Measurements from ENCODE around the gene NOBOX. TPM values are rescaled to one million over a fixed set of nuclear protein-coding genes. Genes with fewer than 3 reads are reported as not detected.

NOBOX gene
- total RNA-seq, 1 experiment from 2014 or later = not detected

DNA sequence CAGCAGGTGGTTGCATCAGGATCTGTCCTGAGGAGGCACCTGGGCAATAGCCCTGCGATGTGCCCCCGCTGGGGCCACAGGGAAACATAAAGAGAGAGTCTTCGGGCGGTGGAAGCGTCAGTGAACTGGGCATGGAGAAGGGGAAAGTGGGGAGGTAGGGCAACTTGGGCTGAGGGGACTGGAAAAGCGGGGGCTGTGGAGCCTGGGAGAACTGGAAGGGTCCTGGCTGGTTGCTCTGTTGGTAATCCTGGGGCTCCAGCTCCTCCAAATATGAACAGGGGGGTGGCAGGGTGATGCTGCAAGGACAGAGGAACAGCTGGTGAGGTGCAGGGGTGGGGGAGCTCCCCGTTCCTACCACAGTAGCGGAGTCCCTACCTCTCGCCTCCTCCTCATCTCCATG is 5.2 kb downstream of the NOBOX start:
- ATAC-seq (no peak), DNase-seq (no peak)
- Histone ChIP-seq H3K36me3 (ENCODE audit: low read depth, low read length) (no peaks in the 10 kb centered on the region), H3K4me3 (ENCODE audit: low read length) (no peak overlapping the region), H3K9me2 (replicated peaks; ENCODE audit: low read length) (no peaks in the 10 kb centered on the region), H3K4me1 (ENCODE audit: insufficient read depth, low read length) (no peaks in the 10 kb centered on the region), H3K4me2 (ENCODE audit: low read length) (no peak overlapping the region), H3K9me3 (ENCODE audit: low read length) (no peaks in the 10 kb centered on the region), H3F3A (ENCODE audit: low read length, unreplicated experiment) (no peaks in the 10 kb centered on the region), H3K27me3 (ENCODE audit: low read length) (peaks cover 3% of the 10 kb centered on the region; the same call in 1 of the 2 replicates), H2AFZ (ENCODE audit: low read length) (no peak overlapping the region), H4K20me1 (ENCODE audit: low read length) (no peaks in the 10 kb centered on the region), H3K27ac (ENCODE audit: low read length) (no peak overlapping the region), H3K9ac (ENCODE audit: low read length) (no peak overlapping the region), H3K79me2 (ENCODE audit: low read length) (no peaks in the 10 kb centered on the region)
- intact Hi-C loops (cut with micrococcal nuclease) = no loop called here
- POLR2A ChIA-PET (ENCODE audit: unreplicated experiment) = no interaction called here
- no peak for TF ChIP-seq EZH2 (IDR thresholded peaks at IDR 0.05; ENCODE audit: low read length, unreplicated experiment)
- TF ChIP-seq, protein P1, sequence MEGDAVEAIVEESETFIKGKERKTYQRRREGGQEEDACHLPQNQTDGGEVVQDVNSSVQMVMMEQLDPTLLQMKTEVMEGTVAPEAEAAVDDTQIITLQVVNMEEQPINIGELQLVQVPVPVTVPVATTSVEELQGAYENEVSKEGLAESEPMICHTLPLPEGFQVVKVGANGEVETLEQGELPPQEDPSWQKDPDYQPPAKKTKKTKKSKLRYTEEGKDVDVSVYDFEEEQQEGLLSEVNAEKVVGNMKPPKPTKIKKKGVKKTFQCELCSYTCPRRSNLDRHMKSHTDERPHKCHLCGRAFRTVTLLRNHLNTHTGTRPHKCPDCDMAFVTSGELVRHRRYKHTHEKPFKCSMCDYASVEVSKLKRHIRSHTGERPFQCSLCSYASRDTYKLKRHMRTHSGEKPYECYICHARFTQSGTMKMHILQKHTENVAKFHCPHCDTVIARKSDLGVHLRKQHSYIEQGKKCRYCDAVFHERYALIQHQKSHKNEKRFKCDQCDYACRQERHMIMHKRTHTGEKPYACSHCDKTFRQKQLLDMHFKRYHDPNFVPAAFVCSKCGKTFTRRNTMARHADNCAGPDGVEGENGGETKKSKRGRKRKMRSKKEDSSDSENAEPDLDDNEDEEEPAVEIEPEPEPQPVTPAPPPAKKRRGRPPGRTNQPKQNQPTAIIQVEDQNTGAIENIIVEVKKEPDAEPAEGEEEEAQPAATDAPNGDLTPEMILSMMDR (conservative IDR thresholded peaks at IDR 0.05; ENCODE audit: low read depth, low read length) = no peak
- no peak for TF ChIP-seq EZH2phosphoT487 (IDR thresholded peaks at IDR 0.05; ENCODE audit: borderline replicate concordance, low read length)
- no TSS peak for BruUV-seq (replicated peaks)
- CTCF ChIA-PET = no interaction called here

DNA sequence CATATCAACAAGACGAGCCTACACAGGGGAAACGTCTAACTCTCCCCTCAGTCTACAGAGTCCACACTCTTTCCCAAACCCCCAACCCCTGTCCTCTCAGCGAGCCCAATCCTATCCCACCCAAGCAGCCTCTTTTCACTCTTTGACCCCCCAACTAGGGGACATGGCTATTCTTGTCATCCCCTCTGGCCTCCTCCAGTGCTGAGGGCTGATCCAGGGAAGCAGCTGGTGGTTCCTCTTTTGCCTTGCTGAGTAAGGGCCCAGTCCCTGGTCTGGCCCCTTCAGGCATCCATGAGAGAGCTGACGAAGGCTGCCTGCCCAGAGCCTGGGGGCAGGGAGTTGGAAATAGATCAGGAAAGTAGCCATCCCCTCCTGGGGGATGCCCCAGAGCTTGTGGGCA is 6.4 kb downstream of the NOBOX start:
- no peak overlapping the region for H3K4me3 ChIP-seq (ENCODE audit: low read length)
- no peaks in the 10 kb centered on the region for H3K36me3 ChIP-seq (ENCODE audit: low read depth, low read length)
- no peak overlapping the region for H2AFZ ChIP-seq (ENCODE audit: low read length)
- ATAC-seq = no peak
- CTCF ChIA-PET = no interaction called here
- TF ChIP-seq EZH2phosphoT487 (IDR thresholded peaks at IDR 0.05; ENCODE audit: borderline replicate concordance, low read length) (no peak), EZH2 (IDR thresholded peaks at IDR 0.05; ENCODE audit: low read length, unreplicated experiment) (no peak)
- TF ChIP-seq, protein P1 (conservative IDR thresholded peaks at IDR 0.05; ENCODE audit: low read depth, low read length) = no peak
- no TSS peak for BruUV-seq (replicated peaks)
- no peak overlapping the region for H3K9ac ChIP-seq (ENCODE audit: low read length)
- H3K9me2 ChIP-seq (replicated peaks; ENCODE audit: low read length) = no peaks in the 10 kb centered on the region
- H3K79me2 ChIP-seq (ENCODE audit: low read length) = no peaks in the 10 kb centered on the region
- intact Hi-C loops (cut with micrococcal nuclease) = no loop called here
- no peaks in the 10 kb centered on the region for H3K9me3 ChIP-seq (ENCODE audit: low read length)
- 0 out of 2 replicates have a peak, but pooled peaks cover 2% of the 10 kb centered on the region for H3K4me1 ChIP-seq (ENCODE audit: insufficient read depth, low read length)
- H3K27ac ChIP-seq (ENCODE audit: low read length) = no peak overlapping the region
- H3K4me2 ChIP-seq (ENCODE audit: low read length) = no peak overlapping the region
- POLR2A ChIA-PET (ENCODE audit: unreplicated experiment) = no interaction called here
- no peaks in the 10 kb centered on the region for H4K20me1 ChIP-seq (ENCODE audit: low read length)
- no peaks in the 10 kb centered on the region for H3F3A ChIP-seq (ENCODE audit: low read length, unreplicated experiment)
- DNase-seq = no peak
- H3K27me3 ChIP-seq (ENCODE audit: low read length) = peaks cover 3% of the 10 kb centered on the region; the same call in 1 of the 2 replicates

DNA sequence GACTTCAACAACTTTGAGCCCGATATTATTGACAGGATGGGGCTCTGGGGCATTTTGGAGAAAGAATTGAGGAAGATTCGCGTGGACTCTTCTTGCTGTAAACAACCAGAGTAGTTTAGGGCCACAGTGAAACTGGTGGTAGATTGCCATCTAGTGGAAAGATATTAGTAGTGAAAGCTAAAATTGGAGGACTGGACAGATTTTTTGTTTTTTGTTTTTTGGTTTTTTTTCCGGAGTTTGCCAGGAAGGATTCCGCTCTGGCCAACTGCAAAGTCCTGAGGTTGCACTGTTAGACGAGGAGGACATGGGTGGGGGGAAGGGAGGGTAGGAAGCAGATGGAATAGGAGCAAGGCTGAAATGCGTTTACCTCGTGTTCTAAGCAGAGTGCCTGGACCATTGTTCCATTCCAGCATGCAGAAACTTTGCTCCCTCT is 11.7 kb downstream of the NOBOX start:
- Histone ChIP-seq H3K4me3 (ENCODE audit: low read length) (peak overlapping the region; percentile 63), H4K20me1 (ENCODE audit: low read length) (no peaks in the 10 kb centered on the region), H3K4me2 (ENCODE audit: low read length) (peak overlapping the region; percentile 90), H3K36me3 (ENCODE audit: low read depth, low read length) (no peaks in the 10 kb centered on the region), H3F3A (ENCODE audit: low read length, unreplicated experiment) (no peaks in the 10 kb centered on the region), H3K9me2 (replicated peaks; ENCODE audit: low read length) (no peaks in the 10 kb centered on the region), H3K79me2 (ENCODE audit: low read length) (no peaks in the 10 kb centered on the region), H3K9ac (ENCODE audit: low read length) (peak overlapping the region; percentile 9; the same call in 1 of the 2 replicates), H3K27ac (ENCODE audit: low read length) (no peak overlapping the region), H3K27me3 (ENCODE audit: low read length) (no peaks in the 10 kb centered on the region), H3K4me1 (ENCODE audit: insufficient read depth, low read length) (0 out of 2 replicates have a peak, but pooled peaks cover 5% of the 10 kb centered on the region), H3K9me3 (ENCODE audit: low read length) (no peaks in the 10 kb centered on the region), H2AFZ (ENCODE audit: low read length) (peak overlapping the region; percentile 94)
- DNase-seq = peak; percentile 74
- TF ChIP-seq, protein P1 (conservative IDR thresholded peaks at IDR 0.05; ENCODE audit: low read depth, low read length) = peak; percentile 84
- TF ChIP-seq EZH2 (IDR thresholded peaks at IDR 0.05; ENCODE audit: low read length, unreplicated experiment) = no peak
- TF ChIP-seq EZH2phosphoT487 (IDR thresholded peaks at IDR 0.05; ENCODE audit: borderline replicate concordance, low read length) = no peak
- ChIA-PET CTCF (interaction anchor here (0.6 to 1.3 kb wide), 3 partner anchors 45 to 264 kb away, joined by 4 to 5 read pairs (median 4); no protein-coding TSS in a partner anchor), POLR2A (ENCODE audit: unreplicated experiment) (no interaction called here)
- intact Hi-C loops (cut with micrococcal nuclease) = no loop called here
- no TSS peak for BruUV-seq (replicated peaks)
- peak; percentile 82 for ATAC-seq

Data from PC-3 (cell line).